Transverse colon (tissue), 3 donors: ENCODE data around the gene AGAP1.

Source experiments
- POLR2A ChIP-seq: fragments of 450-650 bp; IDR thresholded peaks from one replicate; pipeline ENCODE4 v1.6.1; 2016; ENCODE audit warnings: antibody characterized with exemption, mild to moderate bottlenecking, moderate library complexity
- TF ChIP-seq, protein P1 (sequence below), 5 experiments: fragments of 200-600 bp in 3 of 5; fragments of 450-650 bp in 2 of 5; sonication (generic) in 3 of 5; IDR thresholded peaks; 1 replicate in 2 of 5; 2 replicates in 3 of 5; pipeline ENCODE4 v1.5.1; 2016 to 2017; ENCODE audit warnings: antibody characterized with exemption in 5 of 5, inconsistent platforms in 3 of 5, mild to moderate bottlenecking in 2 of 5, moderate library complexity in 1 of 5

DNA sequence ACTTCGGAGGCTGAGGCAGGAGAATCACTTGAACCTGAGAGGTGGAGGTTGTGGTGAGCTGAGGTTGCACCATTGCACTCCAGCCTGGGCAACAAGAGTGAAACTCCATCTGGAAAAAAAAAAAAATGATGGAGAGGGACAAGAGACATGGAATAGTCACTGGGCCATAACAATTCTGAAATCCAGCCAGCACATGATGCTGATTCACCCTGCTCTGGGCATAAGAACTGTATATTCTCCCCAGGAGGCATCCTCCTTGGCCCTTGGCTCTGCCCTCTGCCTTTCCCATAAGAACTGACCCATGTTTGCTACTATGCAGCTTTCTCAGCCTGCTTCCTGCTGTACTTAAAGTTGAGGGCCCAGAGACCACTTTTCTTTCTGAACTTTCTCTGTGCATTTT, 376.7 kb downstream of the AGAP1 start:
- TF ChIP-seq, protein P1, sequence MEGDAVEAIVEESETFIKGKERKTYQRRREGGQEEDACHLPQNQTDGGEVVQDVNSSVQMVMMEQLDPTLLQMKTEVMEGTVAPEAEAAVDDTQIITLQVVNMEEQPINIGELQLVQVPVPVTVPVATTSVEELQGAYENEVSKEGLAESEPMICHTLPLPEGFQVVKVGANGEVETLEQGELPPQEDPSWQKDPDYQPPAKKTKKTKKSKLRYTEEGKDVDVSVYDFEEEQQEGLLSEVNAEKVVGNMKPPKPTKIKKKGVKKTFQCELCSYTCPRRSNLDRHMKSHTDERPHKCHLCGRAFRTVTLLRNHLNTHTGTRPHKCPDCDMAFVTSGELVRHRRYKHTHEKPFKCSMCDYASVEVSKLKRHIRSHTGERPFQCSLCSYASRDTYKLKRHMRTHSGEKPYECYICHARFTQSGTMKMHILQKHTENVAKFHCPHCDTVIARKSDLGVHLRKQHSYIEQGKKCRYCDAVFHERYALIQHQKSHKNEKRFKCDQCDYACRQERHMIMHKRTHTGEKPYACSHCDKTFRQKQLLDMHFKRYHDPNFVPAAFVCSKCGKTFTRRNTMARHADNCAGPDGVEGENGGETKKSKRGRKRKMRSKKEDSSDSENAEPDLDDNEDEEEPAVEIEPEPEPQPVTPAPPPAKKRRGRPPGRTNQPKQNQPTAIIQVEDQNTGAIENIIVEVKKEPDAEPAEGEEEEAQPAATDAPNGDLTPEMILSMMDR (IDR thresholded peaks at IDR 0.05) = no peak
- no peak for TF ChIP-seq POLR2A
